DOHH2 (cell line): ENCODE measurements around the gene PIK3CA.

ENCODE experiments used
- H3F3A ChIP-seq: fragments of 200-600 bp; sonication (generic), shearing (Covaris generic); 2 replicates; pipeline ENCODE4 v1.6.0; 2016; ENCODE audit warnings: antibody characterized with exemption, mild to moderate bottlenecking; ENCODE audit not compliant: control insufficient read depth, insufficient read depth
- H3K27ac ChIP-seq: fragments of 200-600 bp; sonication (generic); 2 replicates; pipeline ENCODE4 v1.5.1; 2014; ENCODE audit warnings: low read depth, mild to moderate bottlenecking, low read length, moderate library complexity
- H3K27me3 ChIP-seq: fragments of 200-600 bp; sonication (generic); 2 replicates; pipeline ENCODE4 v1.6.1; 2014; ENCODE audit warnings: mild to moderate bottlenecking, low read length, mixed read lengths; ENCODE audit not compliant: control insufficient read depth
- H3K36me3 ChIP-seq: fragments of 200-600 bp; sonication (generic); 2 replicates; pipeline ENCODE4 v1.6.1; 2014; ENCODE audit warnings: mild to moderate bottlenecking, low read length, moderate library complexity, mixed read lengths; ENCODE audit not compliant: control insufficient read depth
- H3K4me1 ChIP-seq: fragments of 200-600 bp; sonication (generic); 2 replicates; pipeline ENCODE4 v1.6.1; 2014; ENCODE audit warnings: mild to moderate bottlenecking, low read length, mixed read lengths; ENCODE audit not compliant: control insufficient read depth
- H3K4me2 ChIP-seq: fragments of 200-600 bp; sonication (generic); 2 replicates; pipeline ENCODE4 v1.6.0; 2014; ENCODE audit warnings: mild to moderate bottlenecking, low read length, moderate library complexity
- H3K4me3 ChIP-seq: fragments of 200-600 bp; sonication (generic); 2 replicates; pipeline ENCODE4 v1.5.1; 2014; ENCODE audit warnings: mild to moderate bottlenecking, low read length, mixed read lengths
- H3K79me2 ChIP-seq: fragments of 200-600 bp; sonication (generic); 2 replicates; pipeline ENCODE4 v1.6.1; 2014; ENCODE audit warnings: mild to moderate bottlenecking, low read length, mixed read lengths; ENCODE audit not compliant: control insufficient read depth
- H3K9me2 ChIP-seq: fragments of 200-600 bp; sonication (generic); replicated peaks from 2 replicates; pipeline ENCODE4 v1.6.1; 2014; ENCODE audit warnings: mild to moderate bottlenecking, low read length, mixed read lengths; ENCODE audit not compliant: control insufficient read depth
- H3K9me3 ChIP-seq: fragments of 200-600 bp; sonication (generic); 2 replicates; pipeline ENCODE4 v1.6.1; 2014; ENCODE audit warnings: antibody characterized with exemption, low read length, mixed read lengths; ENCODE audit not compliant: control insufficient read depth, insufficient read depth
- H4K20me1 ChIP-seq: fragments of 200-600 bp; sonication (generic); 2 replicates; pipeline ENCODE4 v1.6.0; 2014; ENCODE audit warnings: low read depth, mild to moderate bottlenecking, antibody characterized with exemption, low read length, moderate library complexity; ENCODE audit not compliant: control insufficient read depth, insufficient read depth
- CTCF ChIP-seq: fragments of 200-600 bp; sonication (generic); IDR thresholded peaks from one replicate; pipeline ENCODE4 v1.5.1; 2014; ENCODE audit warnings: antibody characterized with exemption, mild to moderate bottlenecking, low read depth, low read length; ENCODE audit not compliant: poor library complexity, severe bottlenecking
- EZH2phosphoT487 ChIP-seq: fragments of 200-600 bp; sonication (generic); IDR thresholded peaks from 2 replicates; pipeline ENCODE4 v1.6.1; 2017; ENCODE audit warnings: borderline replicate concordance, mild to moderate bottlenecking, antibody characterized with exemption, low read length, moderate library complexity, mixed read lengths

PIK3CA gene

GRCh38 chr3:179229177-179229576 is 81.0 kb downstream of the PIK3CA start:
- Histone ChIP-seq H3K27ac (no peak overlapping the region), H3K4me2 (no peak overlapping the region), H3K4me3 (no peak overlapping the region), H3K4me1 (no peaks in the 10 kb centered on the region), H3K9me2 (no peaks in the 10 kb centered on the region), H3K36me3 (peaks cover 46% of the 10 kb centered on the region), H3F3A (no peaks in the 10 kb centered on the region; the same call in 1 of the 2 replicates), H3K9me3 (no peaks in the 10 kb centered on the region), H3K27me3 (no peaks in the 10 kb centered on the region), H3K79me2 (no peaks in the 10 kb centered on the region), H4K20me1 (no peaks in the 10 kb centered on the region)
- TF ChIP-seq EZH2phosphoT487 (no peak), CTCF (no peak)

GRCh38 chr3:179233043-179233442 is 84.9 kb downstream of the PIK3CA start:
- no peaks in the 10 kb centered on the region for H3K4me1 ChIP-seq
- peaks cover 32% of the 10 kb centered on the region for H3K36me3 ChIP-seq
- no peaks in the 10 kb centered on the region for H3K79me2 ChIP-seq

GRCh38 chr3:179234199-179234598 is 86.0 kb downstream of the PIK3CA start:
- H4K20me1 ChIP-seq, result no peaks in the 10 kb centered on the region
- H3K4me3 ChIP-seq, result no peak overlapping the region
- TF ChIP-seq EZH2phosphoT487 (no peak), CTCF (no peak)
- H3K9me3 ChIP-seq, result no peaks in the 10 kb centered on the region
- H3K79me2 ChIP-seq, result no peaks in the 10 kb centered on the region
- H3K27me3 ChIP-seq, result no peaks in the 10 kb centered on the region
- H3K36me3 ChIP-seq, result peaks cover 28% of the 10 kb centered on the region
- no peaks in the 10 kb centered on the region for H3K9me2 ChIP-seq
- no peak overlapping the region for H3K27ac ChIP-seq
- H3F3A ChIP-seq, result no peaks in the 10 kb centered on the region
- H3K4me2 ChIP-seq, result no peak overlapping the region
- H3K4me1 ChIP-seq, result no peaks in the 10 kb centered on the region

More at GRCh38 chr3:179233043-179233442, 84.9 kb downstream of the PIK3CA start:
- H4K20me1 ChIP-seq, result no peaks in the 10 kb centered on the region
- H3K4me2 ChIP-seq, result no peak overlapping the region
- no peak for TF ChIP-seq EZH2phosphoT487
- no peak for TF ChIP-seq CTCF
- no peak overlapping the region for H3K4me3 ChIP-seq
- H3K9me3 ChIP-seq, result no peaks in the 10 kb centered on the region
- no peaks in the 10 kb centered on the region; the same call in 1 of the 2 replicates for H3F3A ChIP-seq
- no peaks in the 10 kb centered on the region for H3K9me2 ChIP-seq
- H3K27me3 ChIP-seq, result no peaks in the 10 kb centered on the region
- H3K27ac ChIP-seq, result no peak overlapping the region
